Stimulated activated naive CD4-positive, alpha-beta T cell treated with Interleukin-2 at 50 U/mL for 16 hours (primary cell): ENCODE data around the gene TMEM178A.
"Not testable (repeated sequence)": the region's sequence is repeated elsewhere in the genome, so short reads cannot be mapped to it uniquely, and the experiment has no call there.

Experiments used
- DNase-seq: peaks from one replicate; lab custom pipeline; 2025; lab: John Stamatoyannopoulos, UW

The TMEM178A gene

DNA sequence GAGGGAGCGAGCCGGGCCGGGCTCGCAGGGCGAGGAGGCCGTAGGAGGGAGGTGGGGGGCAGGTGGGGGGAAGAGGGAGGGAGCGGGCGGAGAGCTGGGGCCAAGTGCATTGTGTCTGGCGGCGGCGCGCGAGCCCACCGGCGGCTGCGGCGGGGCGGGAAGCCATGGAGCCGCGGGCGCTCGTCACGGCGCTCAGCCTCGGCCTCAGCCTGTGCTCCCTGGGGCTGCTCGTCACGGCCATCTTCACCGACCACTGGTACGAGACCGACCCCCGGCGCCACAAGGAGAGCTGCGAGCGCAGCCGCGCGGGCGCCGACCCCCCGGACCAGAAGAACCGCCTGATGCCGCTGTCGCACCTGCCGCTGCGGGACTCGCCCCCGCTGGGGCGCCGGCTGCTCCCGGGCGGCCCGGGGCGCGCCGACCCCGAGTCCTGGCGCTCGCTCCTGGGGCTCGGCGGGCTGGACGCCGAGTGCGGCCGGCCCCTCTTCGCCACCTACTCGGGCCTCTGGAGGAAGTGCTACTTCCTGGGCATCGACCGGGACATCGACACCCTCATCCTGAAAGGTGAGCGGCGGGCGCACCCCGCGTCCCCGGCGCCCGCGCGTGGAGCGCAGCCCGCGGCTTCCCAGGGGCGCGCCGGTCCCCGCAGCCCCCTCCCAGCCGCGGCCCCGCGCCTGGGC lies at the start of gene TMEM178A:
TSS of gene TMEM178A (plus strand) at position 107 of the 680 bp plus-strand sequence. CDS start at position 165, 58 bp downstream.
- DNase-seq, result no peak

DNA sequence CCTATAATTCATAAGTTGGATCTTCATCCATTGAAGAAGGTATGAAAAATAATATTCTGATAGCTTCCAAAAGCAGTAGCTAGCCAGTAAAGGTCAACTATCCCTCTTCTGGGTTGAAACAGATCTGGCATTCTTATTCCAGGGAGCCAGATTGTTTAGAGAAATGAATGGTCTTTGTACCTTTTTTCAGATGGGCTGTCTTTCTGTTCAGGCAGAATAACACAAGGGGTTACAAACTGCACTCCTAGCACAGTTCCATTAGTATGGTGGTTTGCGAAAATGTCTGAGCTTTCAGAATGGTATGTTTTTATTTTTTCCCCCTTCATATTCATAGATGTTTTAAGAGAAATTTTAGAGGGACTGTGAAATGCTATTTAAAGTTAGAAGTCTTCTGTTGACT lies 47.5 kb upstream of the TMEM178A start:
- DNase-seq, result no peak

DNA sequence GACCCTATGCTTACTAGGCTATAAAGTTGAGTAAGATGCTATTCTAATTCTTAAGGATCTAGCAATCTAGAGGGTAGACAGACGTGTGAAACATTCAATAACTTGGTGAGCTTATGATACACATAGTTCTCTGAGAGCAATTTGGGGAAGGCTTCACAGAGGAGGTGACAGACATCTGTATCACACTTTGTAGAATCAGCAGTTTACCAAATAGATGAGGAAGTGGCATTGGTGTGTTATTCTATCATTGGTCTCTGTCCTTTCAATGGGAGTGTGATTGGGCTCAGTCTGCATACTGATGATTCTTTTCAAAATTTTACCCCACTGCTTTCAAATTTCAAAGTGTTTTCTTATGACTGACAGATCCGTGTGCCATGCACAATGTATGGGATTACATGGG lies 47.0 kb upstream of the TMEM178A start:
- DNase-seq, result no peak

DNA sequence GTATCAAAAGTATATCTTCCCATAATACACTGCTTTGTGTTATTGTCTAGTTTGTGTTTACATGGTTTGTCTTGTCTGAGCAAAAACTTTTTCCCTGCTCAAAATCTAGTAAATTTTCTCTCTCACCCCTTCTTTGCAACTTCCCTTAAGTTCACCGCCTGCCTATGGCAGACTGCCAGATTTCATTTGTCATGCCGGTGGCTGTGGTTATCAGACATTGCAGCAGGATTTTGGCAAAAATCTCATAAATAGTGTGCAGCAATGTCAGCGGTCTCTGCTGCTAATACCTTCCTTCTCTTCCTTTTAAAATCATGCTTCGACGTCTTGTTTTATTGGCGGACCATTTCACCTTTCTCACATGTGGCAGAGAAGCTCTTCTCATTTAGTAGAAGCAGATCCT lies 45.6 kb upstream of the TMEM178A start:
- DNase-seq, result no peak

DNA sequence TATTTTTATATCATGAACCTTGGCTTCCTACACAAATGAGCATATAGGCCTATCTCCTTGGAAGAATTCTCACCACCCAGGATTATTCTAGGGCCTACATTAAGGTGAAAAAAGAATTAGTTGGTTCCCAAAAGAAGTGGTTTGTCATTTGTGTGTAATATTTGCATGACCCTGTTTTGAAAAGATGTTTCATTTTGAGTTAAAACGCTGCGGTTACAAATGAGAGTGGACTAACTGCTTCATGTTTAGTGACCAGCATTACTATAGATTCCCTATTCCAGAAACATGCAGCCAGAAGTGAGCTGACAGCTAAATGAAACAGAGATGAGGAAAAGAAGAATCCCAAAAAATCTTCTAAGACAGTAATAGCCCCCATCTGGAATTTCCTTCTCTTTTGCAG lies 44.1 kb upstream of the TMEM178A start:
- no peak for DNase-seq

DNA sequence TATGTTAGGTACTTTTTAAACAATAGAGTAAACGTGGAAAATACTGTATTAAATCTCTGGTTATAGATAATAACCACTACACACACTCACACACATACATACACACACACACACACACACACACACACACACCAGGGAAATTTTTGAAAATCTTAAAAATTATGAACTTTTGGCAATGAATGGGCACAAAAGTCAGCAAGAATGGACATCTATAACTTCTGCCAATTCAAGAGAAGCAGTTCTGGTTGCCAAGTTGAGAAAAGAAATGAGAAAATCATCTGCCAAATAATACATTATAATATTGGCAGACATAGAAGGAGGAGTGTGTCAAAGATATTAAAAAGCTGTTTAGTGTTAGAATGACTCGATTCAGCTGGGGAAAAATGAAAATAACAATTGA lies 42.9 kb upstream of the TMEM178A start:
- DNase-seq, result no peak

DNA sequence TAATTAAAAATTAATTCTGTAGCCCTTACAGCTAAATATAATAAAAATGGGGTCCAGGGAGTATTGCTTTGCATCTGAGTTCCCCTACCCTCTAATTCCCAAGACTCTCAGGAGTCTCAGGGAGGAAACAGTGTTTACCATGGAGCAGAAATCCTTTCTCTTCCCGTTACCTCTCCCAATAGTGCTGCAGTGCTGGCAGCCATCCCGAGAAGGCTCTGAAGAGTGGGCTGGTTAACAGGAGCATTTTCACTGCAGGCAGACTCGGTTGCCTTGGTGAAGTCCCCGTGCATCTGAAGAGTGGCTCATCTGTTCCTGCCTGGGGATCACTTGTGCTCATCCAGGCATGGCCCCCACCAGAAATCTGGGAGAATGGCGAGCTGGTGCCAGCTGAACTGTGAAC lies 41.8 kb upstream of the TMEM178A start:
- DNase-seq, result no peak

DNA sequence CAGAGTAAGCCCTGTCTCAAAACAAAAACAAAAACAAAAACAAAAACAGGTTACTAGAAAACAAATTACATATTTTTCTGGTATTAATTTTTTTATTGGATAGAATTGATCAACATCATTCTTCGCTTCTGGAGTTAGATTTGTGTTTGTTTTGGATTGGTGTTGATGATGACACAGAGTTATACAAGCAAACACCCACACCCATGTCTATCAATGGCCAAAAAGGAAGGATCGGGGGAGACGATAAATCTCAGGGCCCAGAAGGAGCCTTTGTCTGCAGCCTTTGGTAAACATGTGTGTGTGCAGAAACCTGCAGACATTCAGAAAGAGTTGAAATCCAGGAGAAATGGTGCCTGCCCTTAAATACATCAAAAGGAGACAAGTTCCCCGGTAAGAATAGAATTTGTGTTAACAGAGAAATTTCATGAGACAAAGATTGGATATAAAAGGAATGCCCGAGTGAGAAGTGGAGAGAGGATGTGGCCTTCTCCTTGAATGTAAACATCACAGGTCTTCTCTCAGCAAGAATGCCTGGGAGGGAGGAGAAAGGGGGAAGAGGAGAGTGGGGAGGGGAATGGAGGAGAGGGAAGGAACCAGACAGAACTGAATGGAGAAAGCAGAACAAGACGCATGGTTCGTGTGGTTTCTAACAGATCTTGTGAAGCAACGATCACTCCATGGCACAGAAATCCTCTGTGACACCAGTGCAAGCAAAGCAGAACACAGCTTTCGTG lies 40.4 kb upstream of the TMEM178A start:
- no peak for DNase-seq

DNA sequence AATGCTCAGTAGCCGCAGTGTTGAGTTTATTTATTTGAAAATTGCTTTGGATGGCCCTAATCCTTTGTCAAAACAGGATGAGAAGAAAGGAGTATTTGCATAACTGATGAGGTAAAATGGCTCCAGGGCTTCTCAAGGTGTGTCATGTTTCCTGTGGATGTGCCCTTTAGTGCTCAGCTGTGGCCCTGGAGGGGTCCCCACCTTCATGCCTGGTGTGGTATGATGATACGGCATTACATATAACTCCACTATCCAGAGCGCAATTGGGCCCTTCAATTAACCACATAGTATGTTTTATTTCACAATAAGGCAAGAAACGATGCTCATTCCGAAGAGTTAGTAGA lies 39.8 kb upstream of the TMEM178A start:
- DNase-seq, result no peak

DNA sequence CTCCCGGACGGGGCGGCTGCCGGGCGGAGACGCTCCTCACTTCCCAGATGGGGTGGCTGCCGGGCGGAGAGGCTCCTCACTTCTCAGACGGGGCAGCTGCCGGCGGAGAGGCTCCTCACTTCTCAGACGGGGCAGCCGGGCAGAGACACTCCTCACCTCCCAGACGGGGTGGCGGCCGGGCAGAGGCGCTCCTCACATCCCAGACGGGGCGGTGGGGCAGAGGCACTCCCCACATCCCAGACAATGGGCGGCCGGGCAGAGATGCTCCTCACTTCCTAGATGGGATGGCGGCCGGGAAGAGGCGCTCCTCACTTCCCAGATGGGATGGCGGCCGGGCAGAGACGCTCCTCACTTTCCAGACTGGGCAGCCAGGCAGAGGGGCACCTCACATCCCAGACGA lies 37.4 kb upstream of the TMEM178A start:
- DNase-seq, result not testable (repeated sequence)

DNA sequence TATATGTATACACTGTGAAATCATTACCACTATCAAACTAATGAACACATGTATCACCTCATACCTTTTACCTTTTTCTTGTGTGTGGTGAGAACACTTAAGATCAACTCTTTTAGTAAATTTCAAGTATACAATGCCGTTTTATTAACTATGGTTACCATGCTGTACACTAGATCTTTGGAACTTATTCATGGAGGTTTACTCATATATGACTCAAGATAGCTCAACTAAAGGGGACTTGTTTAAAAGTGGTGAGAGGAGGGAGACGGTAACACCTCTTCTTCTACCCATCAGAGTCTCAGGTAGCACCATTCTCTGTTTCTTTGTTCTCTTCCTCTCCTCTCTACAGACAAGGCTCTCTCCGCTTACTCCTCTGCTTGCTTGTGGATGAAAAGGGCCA lies 36.1 kb upstream of the TMEM178A start:
- DNase-seq, result no peak

DNA sequence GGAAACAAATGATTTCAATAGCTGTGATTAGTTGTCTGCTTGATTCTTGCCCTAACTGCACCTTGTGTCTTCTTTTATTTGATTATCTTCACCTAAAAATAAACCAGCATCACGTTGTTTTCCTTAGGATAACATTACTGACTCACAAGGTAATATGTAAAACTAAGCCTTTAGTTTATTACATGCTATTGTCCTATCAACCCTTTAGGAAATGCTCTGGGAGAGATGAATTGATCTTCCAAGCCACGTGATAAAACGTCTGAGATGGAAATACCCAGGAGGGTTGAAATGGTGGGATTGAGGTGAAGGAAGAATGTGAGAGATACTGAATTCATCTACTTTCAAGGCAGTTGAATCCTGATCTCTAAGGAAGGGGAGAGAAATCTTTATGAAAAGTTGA lies 34.5 kb upstream of the TMEM178A start:
- no peak for DNase-seq

DNA sequence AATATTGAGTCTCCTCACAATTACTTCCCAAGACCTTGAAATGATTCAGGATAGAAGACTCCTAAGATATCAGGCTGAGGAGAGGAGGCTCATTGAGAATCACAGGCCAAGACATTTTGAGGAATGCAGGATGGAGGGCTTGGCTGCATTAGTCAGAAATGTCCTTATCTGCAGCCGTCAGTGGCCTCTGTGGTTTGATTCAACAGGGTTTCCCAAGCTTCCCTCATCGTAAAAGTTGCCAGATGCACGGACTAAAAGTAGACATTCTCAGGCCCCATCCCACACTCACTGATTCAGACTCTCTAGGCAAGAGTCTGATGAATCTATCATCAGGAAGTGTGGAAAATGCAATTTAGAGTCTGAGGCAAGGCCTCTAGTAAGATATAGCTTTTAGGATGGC lies 34.0 kb upstream of the TMEM178A start:
- DNase-seq, result no peak

DNA sequence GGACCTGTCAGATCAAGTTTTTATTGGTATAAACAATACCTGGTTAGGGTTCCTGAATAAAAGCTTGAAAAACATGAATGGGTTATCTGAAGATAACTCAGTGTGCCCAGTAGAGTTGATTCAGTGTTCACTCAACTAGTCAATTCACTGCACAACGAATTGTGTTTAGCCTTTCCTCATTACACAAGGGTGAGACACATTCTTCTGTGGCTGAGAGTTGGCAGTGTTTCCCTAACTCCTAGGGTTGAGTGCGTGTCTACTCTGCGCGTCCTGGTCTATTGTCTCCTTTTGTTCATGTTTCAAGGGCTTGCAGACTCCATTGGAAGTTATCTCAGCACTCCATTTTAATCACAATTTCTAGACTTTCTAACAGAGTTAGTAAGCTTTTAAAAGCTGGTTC lies 32.8 kb upstream of the TMEM178A start:
- DNase-seq, result no peak

DNA sequence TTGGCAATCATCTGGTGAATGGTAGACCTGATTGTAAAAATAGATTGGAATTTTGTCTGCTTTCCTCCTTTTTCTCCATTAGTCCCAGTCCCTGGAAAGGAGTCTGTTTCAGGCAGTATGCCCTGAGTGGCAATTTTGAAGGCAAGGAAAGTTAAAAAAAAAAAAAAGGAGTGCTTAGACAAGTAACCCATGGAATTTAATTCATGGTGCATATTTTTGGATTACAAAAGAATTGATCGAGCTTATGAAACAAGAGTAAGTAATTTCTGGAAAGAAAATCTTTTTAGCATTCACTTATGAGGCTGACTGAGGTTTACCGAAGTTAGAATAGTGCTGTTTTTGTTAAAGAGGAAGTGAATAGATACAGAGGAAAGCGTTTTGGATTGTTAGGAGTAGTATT lies 29.4 kb upstream of the TMEM178A start:
- DNase-seq, result no peak

DNA sequence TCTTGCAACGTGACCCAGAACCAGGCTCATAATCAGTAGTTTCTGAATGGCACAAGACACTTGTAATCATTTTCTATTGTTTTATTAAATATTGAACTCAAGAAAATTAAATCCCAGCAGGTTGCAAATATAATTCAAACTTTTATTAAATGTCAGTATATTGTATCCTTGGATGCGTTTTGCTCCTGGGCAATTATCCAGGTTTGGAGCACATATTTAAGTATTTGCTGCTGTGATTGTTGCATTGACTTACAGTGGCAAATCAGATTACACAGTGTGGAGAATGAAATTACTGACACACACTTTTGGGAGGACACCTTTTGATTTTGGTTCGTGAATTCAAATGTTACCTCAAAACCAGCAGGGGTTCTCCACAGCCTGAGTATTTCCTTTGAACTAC lies 27.1 kb upstream of the TMEM178A start:
- DNase-seq, result no peak

DNA sequence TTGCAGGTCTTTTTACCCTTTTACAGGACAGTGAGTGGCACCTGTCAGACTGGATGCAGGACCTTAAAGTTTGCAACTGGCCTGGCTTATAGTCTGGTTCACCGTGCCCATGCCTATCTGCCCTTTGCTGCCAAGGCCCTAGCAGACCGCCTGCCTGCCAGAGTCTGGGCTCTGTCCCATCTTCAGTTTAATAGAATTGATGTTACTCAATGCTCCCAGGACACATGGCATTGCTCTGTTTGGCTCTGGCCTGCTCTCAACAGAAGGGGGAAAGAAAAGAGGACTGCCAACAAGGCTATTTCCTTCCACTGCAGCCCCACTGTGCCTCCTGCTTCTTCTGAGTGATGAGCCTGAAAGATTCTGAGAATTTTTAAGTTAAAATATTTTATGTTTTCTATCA lies 25.6 kb upstream of the TMEM178A start:
- no peak for DNase-seq

DNA sequence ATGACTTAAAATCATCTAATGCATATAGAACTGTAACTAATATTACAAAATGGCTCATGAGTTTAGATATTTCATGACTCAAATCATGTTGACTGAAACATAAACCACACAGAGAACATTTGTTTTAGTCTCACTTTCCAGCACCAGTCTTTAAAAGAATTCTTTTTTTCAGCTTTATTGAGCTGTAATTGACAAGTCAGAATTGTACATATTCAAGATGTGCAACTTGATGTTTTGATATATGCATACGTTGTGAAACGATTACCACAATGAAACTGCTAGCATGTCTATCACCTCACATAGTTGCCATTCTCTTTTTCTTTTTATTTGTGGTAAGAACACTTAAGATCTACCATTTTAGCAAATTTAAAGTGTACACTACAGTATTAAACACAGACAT lies 25.0 kb upstream of the TMEM178A start:
- DNase-seq, result no peak

DNA sequence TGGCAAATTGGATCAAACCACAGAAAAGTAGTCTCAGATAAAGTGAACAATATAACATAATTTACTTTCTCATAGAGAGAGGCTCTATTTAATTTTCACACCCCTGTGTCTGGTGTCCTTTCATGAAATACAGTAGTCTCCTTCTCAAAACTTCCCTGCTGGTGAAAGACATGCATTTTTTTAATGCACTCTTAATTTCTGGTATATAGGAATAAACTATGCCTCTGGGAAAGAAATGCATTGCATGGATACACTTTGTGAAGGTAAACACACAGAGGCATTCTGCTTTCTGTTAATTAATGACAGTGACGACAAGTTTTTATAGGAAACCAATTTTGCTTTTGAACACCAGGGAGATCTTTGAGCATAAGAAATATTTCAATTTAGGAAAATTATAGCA lies 24.1 kb upstream of the TMEM178A start:
- no peak for DNase-seq

DNA sequence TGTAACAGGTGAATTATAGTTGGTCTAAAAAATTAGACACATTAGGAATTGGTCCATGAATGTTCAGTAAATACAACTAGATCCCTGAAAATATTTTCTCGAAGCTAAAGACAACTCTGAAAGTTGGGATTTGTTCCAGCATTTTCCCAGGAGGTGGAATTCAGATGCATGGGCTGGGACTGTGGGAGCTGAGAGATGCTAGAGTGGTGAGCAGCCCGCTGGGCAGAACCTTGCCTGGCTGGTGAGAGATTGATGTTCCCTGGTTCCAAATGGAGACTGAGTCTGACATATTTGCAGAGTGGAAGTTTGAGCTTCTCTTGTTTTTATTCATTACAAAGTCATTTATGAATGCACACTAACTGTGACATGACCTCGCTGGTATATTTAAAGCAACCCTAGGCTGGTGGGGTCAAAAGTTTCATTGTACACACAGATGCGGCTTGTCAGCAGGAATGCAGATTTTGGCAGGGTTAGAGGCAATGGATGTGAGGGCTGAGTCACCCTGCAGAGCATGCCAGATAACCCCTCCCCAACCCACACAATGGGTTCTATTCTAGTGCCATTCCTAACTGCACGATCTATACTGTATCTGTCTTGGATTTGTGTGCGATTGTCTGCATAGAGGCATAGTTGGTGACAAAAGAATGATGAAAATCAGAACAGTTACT lies 23.5 kb upstream of the TMEM178A start:
- DNase-seq, result no peak

DNA sequence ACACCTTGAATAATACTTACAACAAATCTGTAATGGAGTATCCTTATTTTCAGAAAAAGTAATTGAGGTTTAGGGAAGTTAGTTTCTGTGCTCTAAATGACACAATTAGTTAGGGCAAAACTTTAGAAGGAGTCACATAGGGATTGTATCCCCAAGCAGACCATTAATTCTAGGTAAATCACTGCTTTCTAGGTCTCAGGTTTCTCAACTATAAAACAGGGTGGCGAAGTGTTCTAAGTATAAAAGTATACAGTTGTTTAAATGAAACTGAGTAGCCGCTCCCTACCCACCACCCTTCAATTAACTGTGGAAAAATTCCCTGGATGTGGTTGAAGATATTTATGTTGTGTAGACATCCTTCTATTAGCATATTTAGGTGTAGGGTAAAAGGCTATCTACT lies 19.9 kb upstream of the TMEM178A start:
- no peak for DNase-seq

DNA sequence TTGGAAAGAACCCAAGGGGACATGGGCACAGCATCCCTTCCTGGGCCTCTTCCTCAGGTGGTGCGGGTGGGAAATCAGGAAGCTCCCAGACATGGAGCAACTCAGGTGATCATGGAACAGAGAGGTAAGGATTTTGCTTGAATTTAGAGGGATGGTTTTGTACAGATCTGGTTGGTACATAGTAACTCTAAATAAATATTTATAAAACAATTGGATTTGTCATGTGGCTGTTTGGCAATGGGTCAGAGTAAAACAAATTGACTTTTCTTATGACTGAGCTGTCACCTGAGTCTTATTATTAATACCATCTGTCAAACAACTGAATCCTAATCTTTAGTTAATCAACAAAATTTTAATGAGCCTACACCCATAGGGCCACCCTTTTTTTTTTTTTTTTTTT lies 19.4 kb upstream of the TMEM178A start:
- DNase-seq, result no peak

DNA sequence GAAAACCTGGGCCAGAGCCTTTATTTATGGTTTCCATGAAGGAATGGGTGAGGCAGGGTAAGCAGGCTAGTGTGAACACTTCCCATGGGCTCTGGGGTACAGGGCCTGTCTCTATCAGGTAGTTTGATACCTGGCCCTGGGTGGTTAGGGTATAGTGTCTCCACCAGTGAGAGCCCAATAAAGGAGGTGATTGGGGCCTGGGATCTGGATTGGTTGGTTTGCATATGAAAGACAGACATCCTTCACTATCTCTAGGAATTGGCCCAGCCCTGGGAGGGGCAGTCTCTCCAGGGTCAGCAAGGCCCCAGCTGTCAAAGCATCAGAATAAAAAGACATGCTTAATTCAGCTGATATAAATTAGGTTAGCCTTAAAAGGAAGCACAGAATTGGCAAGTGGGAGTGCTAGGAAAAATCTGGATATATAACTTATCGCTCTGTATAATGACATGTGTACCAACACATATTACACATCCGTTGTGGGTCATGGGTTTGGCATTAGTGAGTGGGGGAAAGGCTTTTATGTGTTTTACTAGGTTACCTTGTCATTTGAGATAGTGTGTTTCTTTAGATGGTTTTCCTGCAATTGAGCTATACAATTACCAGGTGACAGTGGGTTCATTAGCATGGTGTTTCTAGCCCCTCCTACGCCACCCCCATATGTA lies 18.5 kb upstream of the TMEM178A start:
- DNase-seq, result no peak
